G401.6 (cell line): ENCODE measurements around the gene MKS1.

Experiments used
- FAIRE-seq: peaks from 2 replicates; lab custom pipeline; 2012; peaks lifted over from hg19 to GRCh38; lab: Jason Lieb, UNC

Gene MKS1

GRCh38 chr17:58158181-58158580, 60.9 kb downstream of the MKS1 start:
- no peak for FAIRE-seq

GRCh38 chr17:58156839-58157803, 61.9 kb downstream of the MKS1 start:
- no peak for FAIRE-seq
